OCI-LY7 (cell line): Measurements from ENCODE around the gene TMEM42.
"Not testable (repeated sequence)": the region's sequence is repeated elsewhere in the genome, so short reads cannot be mapped to it uniquely, and the experiment has no call there.

Experiments
- CTCF ChIP-seq: fragments of 200-600 bp; sonication (generic); conservative IDR thresholded peaks from 2 replicates; pipeline ENCODE4 v1.5.1; 2014; ENCODE audit warnings: mild to moderate bottlenecking, antibody characterized with exemption, low read length, moderate library complexity, mixed read lengths
- EZH2phosphoT487 ChIP-seq: fragments of 200-600 bp; sonication (generic); IDR thresholded peaks from 2 replicates; pipeline ENCODE4 v1.6.1; 2018; ENCODE audit warnings: low read depth, borderline replicate concordance, mild to moderate bottlenecking, mixed run types, antibody characterized with exemption, low read length, moderate library complexity, mixed read lengths

DNA sequence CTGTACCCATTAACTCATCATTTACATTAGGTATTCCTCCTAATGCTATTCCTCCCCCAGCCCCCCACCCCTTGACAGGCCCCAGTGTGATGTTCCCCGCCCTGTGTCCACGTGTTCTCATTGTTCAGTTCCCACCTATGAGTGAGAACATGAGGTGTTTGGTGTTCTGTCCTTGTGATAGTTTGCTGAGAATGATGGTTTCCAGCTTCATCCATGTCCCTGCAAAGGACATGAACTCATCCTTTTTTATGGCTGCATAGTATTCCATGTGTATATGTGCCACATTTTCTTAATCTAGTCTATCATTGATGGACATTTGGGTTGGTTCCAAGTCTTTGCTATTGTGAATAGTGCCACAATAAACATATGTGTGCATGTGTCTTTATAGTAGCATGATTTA is 45.4 kb upstream of the TMEM42 start:
- not testable (repeated sequence) for TF ChIP-seq CTCF, EZH2phosphoT487
